Retinal pigment epithelial cell (primary cell): Measurements from ENCODE around the gene GUCY2D.
"Not testable (repeated sequence)": the region's sequence is repeated elsewhere in the genome, so short reads cannot be mapped to it uniquely, and the experiment has no call there.

Experiments
- DNase-seq: peaks from one replicate; pipeline ENCODE4 v3.0.0-alpha.2; 2010; ENCODE audit warnings: low read depth
- H3K4me3 ChIP-seq: 2 replicates; pipeline ENCODE4 v1.5.1; 2011; ENCODE audit warnings: mild to moderate bottlenecking, low read length, control low read depth, moderate library complexity
- CTCF ChIP-seq: conservative IDR thresholded peaks from 2 replicates; pipeline ENCODE4 v1.5.1; 2011; ENCODE audit warnings: low read depth, low read length, control low read depth, inconsistent platforms

GUCY2D gene

GRCh38 chr17:8001976-8002720 lies at the start of gene GUCY2D:
Gene GUCY2D, plus strand, starts transcription at chr17:8002615. Its CDS starts 433 bp downstream, at chr17:8003048.
- no peak for DNase-seq
- TF ChIP-seq CTCF, result no peak
- no peak within 1 kb of the TSS for H3K4me3 ChIP-seq

- not testable (repeated sequence) for DNase-seq, H3K4me3 ChIP-seq
These were observed 49.1 kb upstream of the GUCY2D start for GRCh38 chr17:7953266-7953665.

GRCh38 chr17:7955414-7956227 lies 46.8 kb upstream of the GUCY2D start:
- no peak overlapping the region for H3K4me3 ChIP-seq
- no peak for DNase-seq
- TF ChIP-seq CTCF, result no peak

GRCh38 chr17:7956228-7956965 lies 46.0 kb upstream of the GUCY2D start:
- no peak for DNase-seq
- no peak for TF ChIP-seq CTCF
- H3K4me3 ChIP-seq, result no peak overlapping the region

GRCh38 chr17:7959503-7960253 lies 42.7 kb upstream of the GUCY2D start:
- TF ChIP-seq CTCF, result no peak
- no peak overlapping the region for H3K4me3 ChIP-seq
- no peak for DNase-seq

GRCh38 chr17:7961421-7961820 lies 41.0 kb upstream of the GUCY2D start:
- no peak for DNase-seq
- no peak overlapping the region for H3K4me3 ChIP-seq
- no peak for TF ChIP-seq CTCF

GRCh38 chr17:7967751-7968150 lies 34.7 kb upstream of the GUCY2D start:
- no peak overlapping the region for H3K4me3 ChIP-seq
- no peak for DNase-seq
- no peak for TF ChIP-seq CTCF
